Hepatocyte (in vitro differentiated cells): ENCODE data around the gene BLVRB. TPM values are rescaled to one million over a fixed set of nuclear protein-coding genes. Genes with fewer than 3 reads are reported as not detected.
"Not testable (repeated sequence)": the region's sequence is repeated elsewhere in the genome, so short reads cannot be mapped to it uniquely, and the experiment has no call there.

Experiments
- DNase-seq: peaks from one replicate; pipeline ENCODE4 v3.0.0-alpha.2; 2016; ENCODE audit warnings: low spot score
- H2AFZ ChIP-seq: fragments of 200-600 bp; sonication (generic); 2 replicates; pipeline ENCODE4 v1.6.0; 2016; ENCODE audit warnings: antibody characterized with exemption, mild to moderate bottlenecking
- H3K27ac ChIP-seq: fragments of 200-600 bp; sonication (generic); 2 replicates; pipeline ENCODE4 v1.5.1; 2016; ENCODE audit warnings: mild to moderate bottlenecking
- H3K27me3 ChIP-seq: fragments of 200-600 bp; sonication (generic); 2 replicates; pipeline ENCODE4 v1.6.1; 2016
- H3K36me3 ChIP-seq: fragments of 200-600 bp; sonication (generic); replicated peaks from 2 replicates; pipeline ENCODE4 v1.5.1; 2016; ENCODE audit warnings: low read depth; ENCODE audit not compliant: insufficient read depth
- H3K4me1 ChIP-seq: fragments of 200-600 bp; sonication (generic); 2 replicates; pipeline ENCODE4 v1.5.1; 2016; ENCODE audit warnings: mild to moderate bottlenecking, moderate library complexity; ENCODE audit not compliant: insufficient read depth
- H3K4me2 ChIP-seq: fragments of 200-600 bp; sonication (generic); 2 replicates; pipeline ENCODE4 v1.6.0; 2016
- H3K4me3 ChIP-seq: fragments of 200-600 bp; sonication (generic); 2 replicates; pipeline ENCODE4 v1.5.1; 2016; ENCODE audit warnings: mild to moderate bottlenecking
- H3K79me2 ChIP-seq: fragments of 200-600 bp; sonication (generic); 2 replicates; pipeline ENCODE4 v1.6.0; 2017; ENCODE audit warnings: mild to moderate bottlenecking
- H3K9me2 ChIP-seq: fragments of 200-600 bp; sonication (generic); replicated peaks from 2 replicates; pipeline ENCODE4 v1.6.0; 2017; ENCODE audit warnings: mild to moderate bottlenecking; ENCODE audit not compliant: insufficient read depth
- H3K9me3 ChIP-seq: fragments of 200-600 bp; sonication (generic); 2 replicates; pipeline ENCODE4 v1.5.1; 2016; ENCODE audit warnings: low read depth, mild to moderate bottlenecking
- H4K20me1 ChIP-seq: fragments of 200-600 bp; sonication (generic); 2 replicates; pipeline ENCODE4 v1.6.0; 2016; ENCODE audit warnings: mild to moderate bottlenecking; ENCODE audit not compliant: insufficient read depth, poor library complexity, severe bottlenecking
- EZH2 ChIP-seq: fragments of 200-600 bp; sonication (generic); IDR thresholded peaks from 2 replicates; pipeline ENCODE4 v1.6.1; 2016; ENCODE audit warnings: antibody characterized with exemption, mild to moderate bottlenecking, borderline replicate concordance
- EZH2phosphoT487 ChIP-seq: fragments of 200-600 bp; sonication (generic); IDR thresholded peaks from one replicate; pipeline ENCODE4 v1.6.1; 2018; ENCODE audit warnings: antibody characterized with exemption, mild to moderate bottlenecking, low read depth, moderate library complexity; ENCODE audit not compliant: unreplicated experiment, severe bottlenecking
- WGBS: methylation state at CpG from one replicate; pipeline ENCODE4 v1.1.6; 2016; ENCODE audit warnings: low lambda C conversion rate; ENCODE audit errors: missing lambda C conversion rate; 5-methylcytosine and 5-hydroxymethylcytosine counted together
- polyA plus RNA-seq: library from polyadenylated mRNA; unstranded; fragments of >200 nt; fragmentation: Nextera tagmentation; extraction: Ambion mirVana; gene quantifications from 2 replicates; pipeline ENCODE4 v1.2.1, GENCODE V29; 2016
- total RNA-seq: library from RNA; depleted of rRNA; stranded (reverse); fragments of >200 nt; gene quantifications from 2 replicates; pipeline ENCODE4 v1.2.3, GENCODE V29; 2014
- TF ChIP-seq, protein P1 (sequence below): fragments of 200-600 bp; sonication (generic); IDR thresholded peaks from 2 replicates; pipeline ENCODE4 v1.5.1; 2016; ENCODE audit warnings: antibody characterized with exemption, mild to moderate bottlenecking; ENCODE audit not compliant: poor library complexity

Gene BLVRB
- total and polyA plus RNA-seq, 2 experiments from 2014 or later = 114 to 157 TPM

DNA sequence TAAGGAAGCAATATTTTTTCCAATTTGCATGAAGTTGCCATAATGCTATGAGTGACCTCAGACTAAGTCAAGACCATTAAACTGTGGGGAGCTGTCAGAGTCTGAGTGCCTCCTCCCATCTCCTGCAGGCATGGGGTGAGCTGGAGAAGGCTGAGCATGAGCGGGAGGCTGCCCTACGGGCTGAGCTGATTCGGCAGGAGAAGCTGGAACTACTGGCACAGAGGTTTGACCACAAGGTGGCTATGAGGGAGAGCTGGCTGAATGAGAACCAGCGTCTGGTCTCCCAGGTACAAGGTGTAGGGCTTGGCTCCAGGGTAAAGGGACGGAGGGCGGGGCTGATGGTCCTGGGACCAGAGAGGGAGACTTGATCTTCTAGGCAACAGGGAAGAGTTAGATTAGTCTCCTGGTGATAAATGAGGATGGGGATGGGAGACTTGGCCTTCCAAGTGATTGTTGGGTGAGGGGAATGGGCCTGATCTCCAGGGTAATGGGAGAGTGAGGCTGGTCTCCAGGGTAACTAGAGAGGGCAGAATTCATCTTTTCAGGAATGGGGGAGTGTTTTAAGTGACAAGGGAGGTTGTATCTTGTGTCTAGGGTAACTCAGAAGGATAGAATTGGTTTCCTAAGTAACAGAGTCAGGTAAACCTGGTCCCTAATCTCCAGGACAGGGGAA is 37.2 kb upstream of the BLVRB start:
- H3K4me3 ChIP-seq = no peak overlapping the region
- no peak overlapping the region for H3K27ac ChIP-seq
- no peaks in the 10 kb centered on the region for H3K9me2 ChIP-seq
- no peak overlapping the region for H3K4me2 ChIP-seq
- 31% methylated on average over 6 of the region's 6 CpGs for WGBS
- no peak overlapping the region for H2AFZ ChIP-seq
- H3K9me3 ChIP-seq = no peaks in the 10 kb centered on the region
- TF ChIP-seq EZH2phosphoT487 (no peak), EZH2 (no peak)
- TF ChIP-seq, protein P1, sequence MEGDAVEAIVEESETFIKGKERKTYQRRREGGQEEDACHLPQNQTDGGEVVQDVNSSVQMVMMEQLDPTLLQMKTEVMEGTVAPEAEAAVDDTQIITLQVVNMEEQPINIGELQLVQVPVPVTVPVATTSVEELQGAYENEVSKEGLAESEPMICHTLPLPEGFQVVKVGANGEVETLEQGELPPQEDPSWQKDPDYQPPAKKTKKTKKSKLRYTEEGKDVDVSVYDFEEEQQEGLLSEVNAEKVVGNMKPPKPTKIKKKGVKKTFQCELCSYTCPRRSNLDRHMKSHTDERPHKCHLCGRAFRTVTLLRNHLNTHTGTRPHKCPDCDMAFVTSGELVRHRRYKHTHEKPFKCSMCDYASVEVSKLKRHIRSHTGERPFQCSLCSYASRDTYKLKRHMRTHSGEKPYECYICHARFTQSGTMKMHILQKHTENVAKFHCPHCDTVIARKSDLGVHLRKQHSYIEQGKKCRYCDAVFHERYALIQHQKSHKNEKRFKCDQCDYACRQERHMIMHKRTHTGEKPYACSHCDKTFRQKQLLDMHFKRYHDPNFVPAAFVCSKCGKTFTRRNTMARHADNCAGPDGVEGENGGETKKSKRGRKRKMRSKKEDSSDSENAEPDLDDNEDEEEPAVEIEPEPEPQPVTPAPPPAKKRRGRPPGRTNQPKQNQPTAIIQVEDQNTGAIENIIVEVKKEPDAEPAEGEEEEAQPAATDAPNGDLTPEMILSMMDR = no peak
- no peaks in the 10 kb centered on the region for H3K4me1 ChIP-seq
- H4K20me1 ChIP-seq = no peaks in the 10 kb centered on the region
- no peaks in the 10 kb centered on the region for H3K36me3 ChIP-seq
- no peaks in the 10 kb centered on the region for H3K79me2 ChIP-seq
- peak; percentile 44 for DNase-seq
- peaks cover 3% of the 10 kb centered on the region for H3K27me3 ChIP-seq

DNA sequence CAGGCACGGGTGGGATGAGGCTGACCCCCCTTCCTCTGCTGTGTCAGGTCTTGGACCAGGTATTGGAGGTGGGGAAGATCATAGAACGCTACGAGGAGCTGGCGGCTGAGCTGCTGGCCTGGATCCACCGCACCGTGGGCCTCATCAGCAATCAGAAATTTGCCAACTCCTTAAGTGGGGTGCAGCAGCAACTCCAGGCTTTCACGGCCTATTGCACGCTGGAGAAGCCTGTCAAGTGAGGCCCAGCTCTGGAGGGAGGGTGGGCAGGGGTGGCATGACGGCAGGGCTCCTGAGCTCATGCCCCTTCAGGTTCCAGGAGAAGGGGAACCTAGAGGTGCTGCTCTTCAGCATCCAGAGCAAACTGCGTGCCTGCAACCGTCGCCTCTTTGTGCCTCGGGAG is 36.5 kb upstream of the BLVRB start:
- WGBS = 94% methylated on average over 13 of the region's 13 CpGs
- no peaks in the 10 kb centered on the region for H3K9me3 ChIP-seq
- H3K4me1 ChIP-seq = no peaks in the 10 kb centered on the region

DNA sequence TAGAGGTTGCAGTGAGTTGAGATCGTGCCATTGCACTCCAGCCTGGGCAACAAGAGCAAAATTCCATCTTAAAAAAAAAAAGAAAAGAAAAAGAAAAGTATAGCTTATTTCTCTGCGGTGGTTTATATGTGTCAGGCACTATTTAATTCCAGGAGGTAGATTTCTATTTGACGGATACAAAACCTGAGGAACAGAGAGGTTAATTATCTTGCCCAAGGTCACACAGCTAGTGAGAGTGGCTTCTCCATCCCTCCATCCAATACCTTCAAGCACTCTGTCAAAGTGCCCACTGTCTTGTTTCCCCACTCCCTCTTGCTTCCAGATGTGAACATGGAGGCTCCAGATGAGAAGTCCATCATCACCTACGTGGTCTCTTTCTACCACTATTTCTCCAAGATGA is 36.1 kb upstream of the BLVRB start:
- TF ChIP-seq EZH2phosphoT487 (no peak), EZH2 (no peak)
- TF ChIP-seq, protein P1 = no peak
- Histone ChIP-seq H3K9me2 (no peaks in the 10 kb centered on the region), H3K27ac (no peak overlapping the region), H3K4me2 (no peak overlapping the region), H4K20me1 (no peaks in the 10 kb centered on the region), H3K9me3 (no peaks in the 10 kb centered on the region), H3K4me1 (no peaks in the 10 kb centered on the region), H3K4me3 (no peak overlapping the region), H3K79me2 (no peaks in the 10 kb centered on the region), H2AFZ (no peak overlapping the region), H3K36me3 (no peaks in the 10 kb centered on the region), H3K27me3 (peaks cover 3% of the 10 kb centered on the region)
- no peak for DNase-seq
- 95% methylated on average over 4 of the region's 4 CpGs for WGBS

More for the DNA sequence above, 36.5 kb upstream of the BLVRB start:
- TF ChIP-seq, protein P1 = no peak
- TF ChIP-seq EZH2phosphoT487 (no peak), EZH2 (no peak)
- H3K27ac ChIP-seq = no peak overlapping the region
- no peaks in the 10 kb centered on the region for H3K9me2 ChIP-seq
- H4K20me1 ChIP-seq = no peaks in the 10 kb centered on the region
- no peak for DNase-seq
- H3K4me2 ChIP-seq = no peak overlapping the region
- no peaks in the 10 kb centered on the region for H3K79me2 ChIP-seq
- H3K27me3 ChIP-seq = peaks cover 3% of the 10 kb centered on the region
- no peaks in the 10 kb centered on the region for H3K36me3 ChIP-seq
- H3K4me3 ChIP-seq = no peak overlapping the region
- H2AFZ ChIP-seq = no peak overlapping the region

DNA sequence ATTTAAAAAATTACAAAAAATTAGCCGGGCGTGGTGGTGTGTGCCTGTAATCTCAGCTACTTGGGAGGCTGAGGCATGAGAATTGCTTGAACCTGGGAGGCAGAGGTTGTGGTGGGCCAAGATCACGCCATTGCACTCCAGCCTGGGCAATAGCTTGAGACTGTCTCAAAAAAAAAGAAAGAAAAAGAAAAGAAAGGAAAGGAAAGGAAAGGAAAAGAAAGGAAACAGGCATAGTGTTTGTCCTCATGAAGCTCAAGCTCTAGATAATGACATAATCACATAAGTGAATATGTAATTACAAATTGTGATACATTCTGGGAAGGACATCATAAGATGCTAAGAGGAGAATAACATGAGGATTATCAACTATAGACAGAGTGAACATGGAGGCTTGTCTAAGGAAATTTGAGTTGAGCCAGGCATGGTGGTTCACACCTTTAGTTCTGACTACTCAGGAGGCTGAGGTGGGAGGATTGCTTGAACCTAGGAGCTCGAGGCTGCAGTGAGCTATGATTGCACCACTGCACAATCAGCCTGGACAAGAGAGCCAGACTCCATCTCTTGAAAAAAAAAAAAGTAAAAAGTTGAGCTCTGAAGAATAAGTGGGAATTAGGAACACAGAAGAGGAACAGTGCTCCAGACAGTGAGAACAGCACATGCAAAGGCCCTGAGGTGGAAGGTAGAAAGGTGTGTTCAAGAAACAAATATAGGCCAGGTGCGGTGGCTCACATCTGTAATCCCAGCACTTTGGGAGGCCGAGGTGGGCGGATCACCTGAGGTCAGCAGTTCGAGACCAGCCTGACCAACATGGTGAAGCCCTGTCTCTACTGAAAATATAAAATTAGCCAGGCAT is 35.4 kb upstream of the BLVRB start:
- H3K9me3 ChIP-seq, H4K20me1 ChIP-seq, H3K4me2 ChIP-seq, H2AFZ ChIP-seq, H3K4me3 ChIP-seq, H3K9me2 ChIP-seq, H3K27ac ChIP-seq, H3K36me3 ChIP-seq, H3K4me1 ChIP-seq, H3K27me3 ChIP-seq, DNase-seq, H3K79me2 ChIP-seq: not testable (repeated sequence)
- WGBS = 86% methylated on average over 8 of the region's 8 CpGs
